Calu3 (cell line): Measurements from ENCODE around the gene SLC27A4. TPM values are rescaled to one million over a fixed set of nuclear protein-coding genes. Genes with fewer than 3 reads are reported as not detected.

Experiments used
- Bru-seq: library from RNA; stranded (reverse); fragments of 400-500 nt; gene quantifications from one replicate; lab custom pipeline; 2021; lab: Mats Ljungman, UMichigan
- BruChase-seq, 2 experiments: library from RNA; stranded (reverse); fragments of 400-500 nt; gene quantifications; one replicate each; lab custom pipeline; 2021; lab: Mats Ljungman, UMichigan
- BruUV-seq: library from RNA; stranded (reverse); fragments of 400-500 nt; replicated peaks from 2 replicates; lab custom pipeline; 2021; lab: Mats Ljungman, UMichigan
- CTCF ChIA-PET: fragments of 300-600 bp; sonication (Branson Sonifier 250); formaldehyde crosslinking; loops from one replicate; lab custom pipeline; 2022; ENCODE audit warnings: antibody characterized with exemption; lab: Charles Lee
- DNase-seq: peaks from one replicate; pipeline ENCODE4 v3.0.0; 2022
- H3K27ac Mint-ChIP-seq: one replicate; pipeline ENCODE4 v1.8.0; 2022; ENCODE audit warnings: mixed read lengths; ENCODE audit not compliant: unreplicated experiment
- H3K27me3 Mint-ChIP-seq: one replicate; pipeline ENCODE4 v1.8.0; 2022; ENCODE audit warnings: mixed read lengths; ENCODE audit not compliant: unreplicated experiment
- H3K36me3 Mint-ChIP-seq: one replicate; pipeline ENCODE4 v1.8.0; 2022; ENCODE audit warnings: mild to moderate bottlenecking, moderate library complexity, mixed read lengths; ENCODE audit not compliant: insufficient read depth, unreplicated experiment
- H3K4me1 Mint-ChIP-seq: one replicate; pipeline ENCODE4 v1.8.0; 2022; ENCODE audit warnings: mild to moderate bottlenecking, low read depth, mixed read lengths; ENCODE audit not compliant: unreplicated experiment
- H3K4me3 Mint-ChIP-seq: one replicate; pipeline ENCODE4 v1.8.0; 2022; ENCODE audit warnings: mild to moderate bottlenecking, low read depth, moderate library complexity, mixed read lengths; ENCODE audit not compliant: unreplicated experiment
- H3K9me3 Mint-ChIP-seq: one replicate; pipeline ENCODE4 v1.8.0; 2022; ENCODE audit warnings: low read depth, mixed read lengths; ENCODE audit not compliant: unreplicated experiment
- CTCF ChIP-seq: fragments of 200-600 bp; IDR thresholded peaks from one replicate; pipeline ENCODE4 v1.8.0; 2022; ENCODE audit warnings: antibody characterized with exemption; ENCODE audit not compliant: unreplicated experiment
- intact Hi-C: fragments of 100-400 bp; cut with micrococcal nuclease; formaldehyde crosslinking; loops from one replicate; pipeline ENCODE4 v1.10.0; 2022; ENCODE audit not compliant: unreplicated experiment
- long read RNA-seq: library from polyadenylated mRNA; stranded (forward); transcript quantifications from one replicate; pipeline ENCODE4 v2.0.0, GENCODE V29; 2022
- total RNA-seq: library from RNA; stranded (reverse); gene quantifications from 2 replicates; pipeline ENCODE4 v1.2.3, GENCODE V29; 2022

Gene SLC27A4
- total RNA-seq (13.8 and 15.3 TPM in 2 replicates), Bru-seq, nascent RNA (percentile 36 among the genes with signal in this experiment), BruChase-seq, experiment 1, labeled RNA remaining after a 6-hour chase (percentile 54 among the genes with signal in this experiment), BruChase-seq, experiment 2, labeled RNA remaining after a 2-hour chase (percentile 47 among the genes with signal in this experiment)
- long read RNA-seq, transcript SLC27A4-201 (13 exons, 3,028 nt), result major isoform, 7 of 10 reads
- long read RNA-seq, partial matches to known transcripts, result 0 of 10 reads
- long read RNA-seq, other reads (novel, unspliced or antisense), result 3 of 10 reads

GRCh38 chr9:128339761-128340690 is at the start of gene SLC27A4:
SLC27A4 (plus strand) TSS chr9:128340527; CDS start chr9:128343133, 2,606 bp downstream.
- Mint-ChIP-seq H3K27me3 (no peaks in the 10 kb centered on the region), H3K27ac (peak within 1 kb of the TSS; percentile 73), H3K9me3 (no peaks in the 10 kb centered on the region), H3K4me1 (no peaks in the 10 kb centered on the region), H3K36me3 (peaks cover 25% of the 10 kb centered on the region), H3K4me3 (peak within 1 kb of the TSS; percentile 83)
- BruUV-seq, result TSS peak; percentile 100
- peak; percentile 81 for DNase-seq
- CTCF ChIA-PET, result interaction anchor here (0.6 kb wide), 1 partner anchor 343 kb away, joined by 4 read pairs; no protein-coding TSS in a partner anchor
- intact Hi-C loops, result loop anchor here (2.0 kb wide), 1 partner anchor 45 kb away; no protein-coding TSS in a partner anchor
- TF ChIP-seq CTCF, result no peak

- no TSS peak for BruUV-seq
- H3K27ac Mint-ChIP-seq, result no peak overlapping the region
- no peaks in the 10 kb centered on the region for H3K9me3 Mint-ChIP-seq
- CTCF ChIA-PET, result interaction anchor here (0.6 kb wide), 1 partner anchor 255 kb away, joined by 3 read pairs; no protein-coding TSS in a partner anchor
- intact Hi-C loops, result no loop called here
- no peaks in the 10 kb centered on the region for H3K27me3 Mint-ChIP-seq
- no peak for TF ChIP-seq CTCF
- DNase-seq, result no peak
- peaks cover 6% of the 10 kb centered on the region for H3K36me3 Mint-ChIP-seq
- H3K4me3 Mint-ChIP-seq, result no peak overlapping the region
- no peaks in the 10 kb centered on the region for H3K4me1 Mint-ChIP-seq
These were observed 48.3 kb upstream of the SLC27A4 start for GRCh38 chr9:128292009-128292408.

GRCh38 chr9:128293091-128293490 is 47.2 kb upstream of the SLC27A4 start:
- Mint-ChIP-seq H3K27me3 (no peaks in the 10 kb centered on the region), H3K36me3 (peaks cover 4% of the 10 kb centered on the region), H3K9me3 (no peaks in the 10 kb centered on the region), H3K27ac (no peak overlapping the region), H3K4me3 (no peak overlapping the region), H3K4me1 (no peaks in the 10 kb centered on the region)
- no TSS peak for BruUV-seq
- CTCF ChIA-PET, result no interaction called here
- TF ChIP-seq CTCF, result no peak
- DNase-seq, result no peak
- intact Hi-C loops, result no loop called here

GRCh38 chr9:128294142-128294541 is 46.2 kb upstream of the SLC27A4 start:
- no peak overlapping the region for H3K27ac Mint-ChIP-seq
- DNase-seq, result no peak
- BruUV-seq, result no TSS peak
- H3K27me3 Mint-ChIP-seq, result no peaks in the 10 kb centered on the region
- no peak overlapping the region for H3K4me3 Mint-ChIP-seq
- H3K36me3 Mint-ChIP-seq, result peaks cover 10% of the 10 kb centered on the region
- no peaks in the 10 kb centered on the region for H3K9me3 Mint-ChIP-seq
- CTCF ChIA-PET, result interaction anchor here (1.8 kb wide), 1 partner anchor 68 kb away, joined by 7 read pairs; no protein-coding TSS in a partner anchor
- intact Hi-C loops, result loop anchor here (2.0 kb wide), 1 partner anchor 47 kb away; the partner anchor contains the start of gene SLC27A4
- peaks cover 9% of the 10 kb centered on the region for H3K4me1 Mint-ChIP-seq
- TF ChIP-seq CTCF, result no peak
